ENCODE data around the gene JAKMIP3.

Gene JAKMIP3

DNA sequence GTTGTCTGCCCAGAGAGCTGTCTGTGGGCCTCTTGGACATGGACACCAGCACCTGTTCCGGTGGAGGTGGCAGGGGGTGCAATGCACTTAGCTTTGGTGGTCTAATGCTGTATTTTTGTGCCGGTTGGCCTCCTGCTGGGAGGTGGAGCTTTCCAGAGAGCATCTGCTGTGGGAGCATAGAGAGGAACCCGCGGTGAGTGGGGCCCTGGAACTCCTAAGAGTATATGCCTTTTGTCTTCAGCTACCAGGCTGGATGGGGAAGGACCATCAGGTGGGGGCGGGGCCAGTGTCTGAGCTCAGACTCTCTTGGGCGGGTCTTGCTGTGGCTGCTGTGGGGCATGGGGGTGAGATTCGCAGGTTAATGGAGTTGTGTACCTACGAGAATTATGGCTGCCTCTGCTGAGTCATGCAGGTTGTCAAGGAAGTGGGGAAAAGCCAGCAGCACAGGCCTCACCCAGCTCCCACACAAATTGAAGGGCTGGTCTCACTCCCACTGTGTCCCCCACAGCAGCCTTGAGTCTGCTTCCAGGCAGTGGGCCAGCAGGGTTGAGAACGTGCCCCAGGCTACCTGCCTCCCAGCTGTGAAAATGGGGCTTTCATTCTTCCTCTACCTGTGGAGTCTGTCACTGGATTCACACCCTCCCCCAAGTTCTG lies 29.0 kb downstream of the JAKMIP3 start:
- no peak overlapping the region for H3K4me3 ChIP-seq (ENCODE audit: low read length)
- DNase-seq (ENCODE audit: low read depth, low spot score): peak; percentile 9

DNA sequence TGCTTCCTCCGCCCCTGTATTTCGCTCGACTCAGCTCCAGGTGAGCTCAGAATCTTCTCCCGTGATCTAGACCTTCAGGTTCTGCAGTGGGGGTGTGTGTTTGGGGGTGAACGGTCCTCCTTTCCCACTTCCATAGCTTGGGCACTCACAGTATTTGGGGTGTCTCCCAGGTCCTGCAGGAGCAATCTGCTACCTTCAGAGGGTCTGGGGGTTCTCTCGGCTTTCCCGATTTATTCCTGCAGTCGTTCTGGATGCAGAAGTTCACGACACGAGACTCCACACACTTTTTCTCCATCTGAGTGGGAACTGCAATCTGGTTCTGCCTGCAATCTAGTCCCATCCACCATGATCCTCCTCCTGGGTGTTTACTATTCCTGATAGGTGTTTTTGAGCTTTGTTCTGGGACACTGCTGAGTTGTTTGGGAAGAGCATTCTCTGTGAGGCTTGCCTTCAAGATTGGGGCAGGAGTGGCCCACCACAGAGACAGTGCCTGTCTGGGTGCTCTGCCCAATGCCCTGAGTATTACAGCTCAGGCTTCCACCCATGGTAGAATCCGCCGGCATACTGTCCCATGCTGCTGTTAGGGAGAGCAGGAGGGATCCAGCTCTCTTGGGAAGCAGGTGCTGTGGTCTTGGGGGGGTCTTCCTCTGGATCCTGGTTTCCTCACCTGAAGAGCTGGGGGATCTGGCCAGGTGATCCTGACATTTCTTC lies 29.8 kb downstream of the JAKMIP3 start:
- no peak for DNase-seq (ENCODE audit: low read depth, low spot score)
- H3K4me3 ChIP-seq (ENCODE audit: low read length): no peak overlapping the region

DNA sequence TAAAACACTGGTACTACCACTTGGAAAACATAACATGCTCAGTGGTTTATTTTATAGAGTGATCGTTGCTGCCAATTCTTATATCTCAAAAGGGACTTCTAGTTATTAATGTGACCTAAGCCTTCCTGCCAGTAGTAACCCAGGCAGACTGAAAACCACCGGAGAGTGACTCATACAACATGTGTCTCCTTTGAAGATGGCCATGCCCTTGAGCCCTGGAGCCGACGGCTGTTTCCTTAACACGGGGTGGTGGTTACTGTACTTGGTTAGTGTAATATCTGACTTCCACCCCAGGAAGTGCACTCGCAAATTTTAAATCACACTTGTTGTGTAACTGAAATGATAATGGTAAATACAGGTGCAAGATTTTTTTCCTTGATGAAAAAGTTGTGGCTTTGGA lies 30.5 kb downstream of the JAKMIP3 start:
- no peak overlapping the region for H3K4me3 ChIP-seq (ENCODE audit: low read length)
- peak; percentile 30 for DNase-seq (ENCODE audit: low read depth, low spot score)

DNA sequence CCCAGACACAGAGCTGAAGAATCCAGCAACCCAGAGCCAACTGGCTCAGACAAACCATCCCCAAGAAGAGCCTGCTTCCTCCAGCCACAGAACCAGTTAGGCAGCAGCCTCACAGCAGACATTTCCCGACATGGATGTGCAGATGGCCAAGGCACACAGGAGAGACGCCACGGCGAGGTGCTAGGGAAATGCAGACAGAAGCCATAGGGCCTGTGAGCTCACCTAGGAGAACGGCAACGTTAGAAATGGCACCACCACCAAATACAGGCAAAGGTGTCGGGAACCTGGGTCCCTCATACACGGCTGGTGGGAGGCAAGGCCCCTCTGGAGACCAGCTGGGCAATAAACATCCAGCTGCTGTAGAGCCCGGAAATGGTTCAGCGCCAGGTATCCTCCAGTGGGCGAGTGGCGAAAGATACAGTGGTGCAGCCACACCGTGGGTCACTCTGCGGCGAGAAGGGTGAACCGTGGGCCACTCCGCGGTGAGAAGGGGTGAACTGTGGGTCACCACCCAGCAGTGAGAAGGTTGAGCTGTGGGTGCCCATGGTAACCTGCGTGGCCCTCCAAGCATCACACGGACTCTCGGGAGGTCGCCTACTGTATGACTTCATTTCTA lies 31.2 kb downstream of the JAKMIP3 start:
- no peak overlapping the region for H3K4me3 ChIP-seq (ENCODE audit: low read length)
- no peak for DNase-seq (ENCODE audit: low read depth, low spot score)

DNA sequence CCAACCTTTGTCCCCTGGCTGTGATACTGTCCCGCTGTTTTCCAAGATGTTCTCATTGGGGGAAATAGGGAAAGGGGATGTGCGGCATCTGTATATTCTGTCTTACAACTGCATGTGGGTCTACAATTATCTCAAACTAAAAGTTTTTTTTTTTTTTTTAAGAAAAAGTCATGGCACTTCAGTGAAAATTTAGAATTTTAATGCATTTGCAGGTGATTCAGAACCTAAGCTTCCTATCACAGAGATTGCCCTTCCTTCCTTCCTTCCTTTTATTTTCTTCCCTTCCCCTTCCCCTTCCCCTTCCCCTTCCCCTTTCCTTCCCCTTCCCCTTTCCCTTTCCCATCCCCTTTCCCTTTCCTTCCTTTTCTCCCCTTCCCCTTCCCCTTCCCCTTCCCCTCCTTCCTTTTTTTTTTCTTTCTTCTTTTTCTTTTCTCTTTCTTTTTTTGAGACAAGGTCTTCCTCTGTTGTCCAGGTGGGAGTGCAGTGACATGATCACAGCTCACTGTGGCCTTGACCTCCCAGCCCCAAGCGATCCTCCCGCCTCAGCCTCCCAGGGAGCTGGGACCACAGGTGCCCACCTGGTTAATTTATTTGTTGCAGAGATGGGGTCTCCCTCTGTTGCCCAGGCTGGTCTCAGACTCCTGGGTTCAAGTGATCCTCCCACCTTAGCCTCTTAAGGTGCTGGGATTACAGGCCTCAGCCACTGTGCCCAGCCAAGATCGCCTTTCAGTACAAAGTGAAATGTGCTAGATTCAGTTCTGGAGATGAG lies 32.0 kb downstream of the JAKMIP3 start:
- no peak overlapping the region for H3K4me3 ChIP-seq (ENCODE audit: low read length)
- DNase-seq (ENCODE audit: low read depth, low spot score): no peak

DNA sequence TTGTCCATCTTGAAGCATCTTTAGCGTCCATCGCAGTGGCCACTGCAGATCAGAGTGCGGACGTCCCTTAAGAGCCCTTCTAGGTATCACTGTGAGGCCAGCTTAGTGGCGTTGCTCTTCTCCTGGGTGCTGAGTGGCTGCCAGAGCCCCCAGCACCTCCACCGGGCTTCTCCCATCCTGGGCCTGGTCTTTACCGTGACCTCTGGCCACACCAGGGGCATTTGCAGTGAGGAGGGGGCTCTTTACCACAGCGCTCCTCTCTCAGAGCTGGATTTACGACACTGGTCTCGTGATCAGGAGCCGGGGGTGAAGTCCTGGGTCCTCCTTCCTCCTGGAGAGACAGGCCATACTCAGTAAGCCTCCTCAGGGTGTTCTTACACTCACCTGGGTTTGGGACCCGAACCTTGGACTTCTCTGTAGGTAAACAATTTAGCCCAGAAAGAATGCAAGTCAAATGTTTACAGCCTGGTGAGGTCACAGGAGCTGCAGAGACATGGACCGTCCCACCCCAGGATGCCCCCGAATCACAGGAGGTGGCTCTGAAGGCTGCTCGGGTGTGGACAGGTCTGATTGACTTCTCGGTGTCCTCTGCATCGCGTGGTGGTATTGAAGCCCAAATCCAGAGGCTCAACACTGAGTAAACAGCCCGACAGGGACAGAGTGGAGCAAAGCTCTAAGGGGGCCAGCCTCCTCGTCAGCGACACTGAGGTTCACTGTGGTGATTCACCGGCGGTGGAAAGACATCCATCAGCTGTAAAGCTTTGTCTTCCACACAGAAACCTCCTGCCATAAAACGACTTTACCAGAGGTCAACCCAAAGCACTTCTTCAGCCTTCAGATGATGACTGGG lies 33.0 kb downstream of the JAKMIP3 start:
- no peak overlapping the region for H3K4me3 ChIP-seq (ENCODE audit: low read length)
- DNase-seq (ENCODE audit: low read depth, low spot score): no peak

DNA sequence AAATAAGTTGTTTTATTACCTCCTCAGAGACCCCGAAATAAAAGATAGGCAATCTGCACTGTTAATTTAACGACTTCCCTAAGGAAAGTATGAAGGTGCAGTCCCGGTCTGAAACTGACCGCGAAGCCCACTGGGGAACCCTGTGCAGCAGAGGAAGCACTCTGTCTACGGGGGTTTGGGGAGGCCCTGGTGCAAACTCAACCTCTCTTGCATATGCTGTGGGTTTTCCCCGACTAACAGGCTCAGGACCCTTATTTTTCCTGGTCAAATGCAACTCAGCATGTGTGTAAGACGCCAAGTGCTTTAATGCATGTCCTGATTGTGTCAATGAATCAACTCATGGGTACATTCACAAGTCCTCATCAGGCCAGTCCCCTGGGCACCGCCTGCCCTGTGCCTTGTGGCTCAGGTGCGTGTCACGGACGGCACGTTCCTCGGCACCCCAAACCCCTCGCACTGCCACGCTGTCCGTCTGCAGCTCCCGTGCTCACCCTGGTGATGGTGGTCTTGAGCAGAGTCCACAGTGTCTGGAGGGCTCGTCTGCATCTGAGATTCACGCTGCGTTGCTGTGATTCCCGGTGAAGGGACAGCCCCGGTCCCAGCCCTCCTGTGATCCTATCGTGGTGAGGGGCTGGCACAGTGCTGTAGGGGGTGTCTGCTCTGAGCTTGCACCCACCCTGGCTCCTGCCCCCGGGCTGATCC lies 33.8 kb downstream of the JAKMIP3 start:
- no peak overlapping the region for H3K4me3 ChIP-seq (ENCODE audit: low read length)
- no peak for DNase-seq (ENCODE audit: low read depth, low spot score)

DNA sequence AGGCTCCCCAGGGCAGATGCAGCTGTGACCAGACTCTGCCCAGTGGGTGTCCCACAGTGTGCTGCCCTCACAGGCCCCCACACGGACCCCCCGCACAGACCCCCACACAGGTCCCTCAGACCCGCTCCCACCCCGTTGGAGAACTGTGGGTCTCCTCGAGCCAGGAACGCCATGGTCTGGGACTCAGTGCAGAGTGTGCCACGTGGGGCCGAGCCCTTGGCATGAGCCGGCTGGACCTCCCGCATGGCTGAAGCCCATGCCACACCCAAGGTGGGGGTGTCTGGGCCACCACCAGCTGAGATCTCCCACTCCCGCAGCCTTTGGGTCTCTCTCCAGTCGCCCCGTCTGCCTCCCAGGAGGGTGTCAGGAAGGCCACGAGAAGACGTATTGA lies 34.3 kb downstream of the JAKMIP3 start:
- no peak for DNase-seq (ENCODE audit: low read depth, low spot score)
- no peak overlapping the region for H3K4me3 ChIP-seq (ENCODE audit: low read length)

DNA sequence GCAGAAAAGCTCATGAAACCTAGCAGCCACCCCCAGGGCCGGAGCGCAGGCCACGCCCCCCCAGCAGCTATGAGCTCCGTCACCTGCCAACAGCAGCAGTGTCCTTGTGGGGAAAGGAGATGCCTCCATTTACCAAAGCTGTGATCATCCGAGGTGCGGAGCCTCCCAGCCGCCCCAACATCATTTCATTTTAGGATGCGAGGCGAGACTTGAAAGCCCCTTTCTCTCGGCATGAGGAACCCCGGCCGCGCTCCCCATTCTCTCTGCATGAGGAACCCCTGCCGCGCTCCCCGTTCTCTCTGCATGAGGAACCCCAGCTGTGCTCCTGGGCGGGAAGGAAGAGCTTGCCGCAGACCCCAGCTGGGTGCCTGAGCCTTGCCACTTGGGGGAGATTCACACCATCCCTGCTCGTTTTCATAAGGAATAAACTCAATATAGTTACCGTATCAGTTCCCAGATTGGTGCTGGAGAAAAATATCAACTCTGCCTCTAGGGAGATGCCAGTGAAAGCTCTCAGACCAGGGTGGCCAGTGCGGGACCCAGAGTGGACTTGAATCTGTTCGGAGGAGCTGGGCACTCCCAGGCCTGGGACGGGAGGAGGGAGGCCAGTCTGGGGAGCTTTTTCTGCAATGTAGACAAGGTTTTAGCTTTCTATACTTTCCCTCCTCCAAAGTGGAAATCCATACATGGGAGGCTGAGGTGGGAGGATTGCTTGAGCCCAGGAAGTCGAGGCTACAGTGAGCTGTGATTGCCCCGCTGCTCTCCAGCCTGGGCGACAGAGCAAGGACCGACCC lies 35.0 kb downstream of the JAKMIP3 start:
- H3K4me3 ChIP-seq (ENCODE audit: low read length): no peak overlapping the region

DNA sequence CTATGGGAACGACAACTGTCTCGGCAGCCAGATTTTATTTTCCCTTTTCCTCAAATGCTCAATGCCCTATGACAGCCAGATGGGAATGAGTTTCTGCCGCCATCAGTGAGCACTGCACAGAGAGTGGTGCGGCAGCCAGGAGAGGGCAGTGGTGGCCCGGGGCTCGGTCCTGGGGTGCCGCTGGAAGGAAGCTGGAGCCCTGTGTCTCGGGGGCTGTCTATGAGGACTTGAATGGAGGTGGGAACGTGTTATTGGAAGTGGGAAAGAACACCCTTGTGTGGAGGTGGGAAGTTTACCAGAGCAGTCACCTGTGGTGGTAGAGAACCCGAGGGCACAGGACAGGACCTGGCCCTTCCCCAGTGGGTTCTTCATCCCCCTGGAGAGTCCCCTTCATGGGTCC lies 35.8 kb downstream of the JAKMIP3 start:
- no peak for DNase-seq (ENCODE audit: low read depth, low spot score)

More for the DNA sequence above, 35.0 kb downstream of the JAKMIP3 start:
- no peak for DNase-seq (ENCODE audit: low read depth, low spot score)

DNA sequence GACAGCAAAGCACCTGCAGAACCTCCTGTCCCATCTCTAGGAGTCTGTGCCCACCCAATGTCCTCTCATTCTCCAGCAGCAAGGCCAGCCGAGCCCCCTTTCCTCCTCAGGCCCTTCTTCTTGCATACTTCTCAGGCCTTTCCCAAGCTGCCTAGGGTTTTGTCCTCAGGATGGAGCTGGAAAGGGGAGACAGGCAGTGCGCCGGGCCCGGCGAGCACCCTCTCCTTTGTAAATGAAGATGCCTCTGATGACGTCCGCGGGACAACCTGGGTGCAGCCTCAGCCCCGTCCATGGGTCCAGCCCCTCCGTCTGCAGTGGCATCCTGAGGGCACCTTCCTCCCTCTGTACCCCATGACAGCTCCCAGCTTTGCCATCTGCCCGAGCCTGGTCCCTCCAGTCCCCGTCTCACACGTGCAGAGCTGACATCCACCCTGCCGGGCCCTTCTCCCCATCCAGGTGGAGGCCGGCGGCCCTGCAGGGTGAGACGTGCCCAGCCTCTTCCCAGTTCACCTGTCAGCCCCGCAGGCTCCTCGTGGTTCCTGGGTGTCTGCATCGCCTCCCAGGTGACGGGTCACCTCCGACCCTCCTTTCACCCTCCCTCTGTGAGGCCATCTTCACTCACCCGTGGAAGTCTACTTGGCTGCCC lies 36.4 kb downstream of the JAKMIP3 start:
- H3K4me3 ChIP-seq (ENCODE audit: low read length): no peak overlapping the region
- no peak for DNase-seq (ENCODE audit: low read depth, low spot score)

More for the DNA sequence above, 35.8 kb downstream of the JAKMIP3 start:
- no peak overlapping the region for H3K4me3 ChIP-seq (ENCODE audit: low read length)

DNA sequence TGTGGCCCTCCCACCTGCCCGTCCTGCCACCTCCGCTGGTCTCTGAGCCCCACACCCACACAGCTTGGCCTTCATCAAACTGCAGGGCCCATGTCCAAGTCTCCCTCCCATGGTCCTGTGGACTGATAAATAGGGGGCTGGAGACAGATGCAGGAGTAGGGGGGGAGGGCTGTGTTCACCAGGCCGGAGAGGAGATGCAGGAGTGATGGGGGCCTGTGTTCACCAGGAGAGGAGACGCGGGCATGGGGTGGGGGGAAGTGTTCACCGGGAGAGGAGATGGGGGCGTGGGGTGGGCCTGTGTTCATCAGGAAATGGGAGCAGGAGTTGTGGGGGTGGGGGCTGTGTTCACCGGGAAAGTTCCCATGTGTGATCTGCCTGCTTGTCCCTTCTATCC lies 37.0 kb downstream of the JAKMIP3 start:
- DNase-seq (ENCODE audit: low read depth, low spot score): no peak
- H3K4me3 ChIP-seq (ENCODE audit: low read length): no peak overlapping the region

DNA sequence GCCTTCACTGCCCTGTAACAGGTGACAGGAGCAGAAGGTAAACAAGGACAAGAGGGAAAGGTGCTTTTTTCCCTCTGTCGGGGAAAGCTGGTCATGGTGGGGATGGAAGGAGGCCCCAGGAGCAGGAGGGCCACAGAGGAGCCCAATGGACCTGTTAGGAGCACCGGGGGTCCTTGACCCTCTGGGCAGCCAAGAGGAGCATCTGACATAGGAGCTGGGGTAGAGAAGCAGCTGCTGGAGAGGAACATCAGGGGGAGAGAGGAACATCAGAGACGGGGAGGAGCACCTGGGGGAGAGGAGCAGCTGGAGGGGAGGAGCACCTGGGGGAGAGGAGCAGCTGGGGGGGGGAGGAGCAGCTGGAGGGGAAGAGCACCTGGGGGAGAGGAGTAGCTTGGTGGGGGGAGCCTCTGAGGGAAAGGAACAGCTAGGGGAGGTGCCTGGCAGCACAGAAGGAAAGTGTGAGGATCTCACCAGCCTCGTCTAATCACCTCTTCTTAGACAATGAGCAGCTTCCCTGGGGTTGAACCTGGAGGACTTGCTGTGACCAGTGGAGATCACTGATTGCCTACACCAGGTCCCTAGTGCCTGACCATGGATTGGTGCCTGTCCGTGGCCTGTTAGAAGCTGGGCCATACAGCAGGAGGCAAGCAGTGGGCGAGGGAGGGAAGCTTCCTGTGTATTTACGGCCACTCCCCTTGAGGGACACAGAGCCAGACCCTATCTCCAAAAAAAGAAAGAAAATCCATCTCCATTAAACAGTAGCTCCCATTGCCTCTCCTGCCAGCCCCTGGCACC lies 37.6 kb downstream of the JAKMIP3 start:
- DNase-seq (ENCODE audit: low read depth, low spot score): no peak
- no peak overlapping the region for H3K4me3 ChIP-seq (ENCODE audit: low read length)

DNA sequence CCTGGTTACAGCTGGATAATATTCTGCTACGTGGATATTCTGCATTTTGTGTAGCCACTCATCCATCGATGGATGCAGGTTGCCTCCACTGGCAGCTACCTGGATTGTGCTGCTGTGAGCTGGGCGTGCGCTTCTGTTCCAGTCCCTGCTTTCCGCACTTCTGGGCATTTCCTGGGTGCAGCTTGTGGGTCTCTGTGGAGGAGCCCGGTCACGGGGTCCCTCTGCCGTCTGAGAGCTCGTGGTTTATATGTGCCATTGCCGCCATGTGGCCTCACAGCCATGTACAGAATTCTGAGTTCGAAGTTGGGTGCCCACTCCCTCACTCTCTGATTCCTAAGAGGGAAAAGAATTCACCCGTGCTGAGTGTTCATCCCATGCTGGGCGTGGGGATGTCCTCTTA lies 38.3 kb downstream of the JAKMIP3 start:
- DNase-seq (ENCODE audit: low read depth, low spot score): no peak
- no peak overlapping the region for H3K4me3 ChIP-seq (ENCODE audit: low read length)

DNA sequence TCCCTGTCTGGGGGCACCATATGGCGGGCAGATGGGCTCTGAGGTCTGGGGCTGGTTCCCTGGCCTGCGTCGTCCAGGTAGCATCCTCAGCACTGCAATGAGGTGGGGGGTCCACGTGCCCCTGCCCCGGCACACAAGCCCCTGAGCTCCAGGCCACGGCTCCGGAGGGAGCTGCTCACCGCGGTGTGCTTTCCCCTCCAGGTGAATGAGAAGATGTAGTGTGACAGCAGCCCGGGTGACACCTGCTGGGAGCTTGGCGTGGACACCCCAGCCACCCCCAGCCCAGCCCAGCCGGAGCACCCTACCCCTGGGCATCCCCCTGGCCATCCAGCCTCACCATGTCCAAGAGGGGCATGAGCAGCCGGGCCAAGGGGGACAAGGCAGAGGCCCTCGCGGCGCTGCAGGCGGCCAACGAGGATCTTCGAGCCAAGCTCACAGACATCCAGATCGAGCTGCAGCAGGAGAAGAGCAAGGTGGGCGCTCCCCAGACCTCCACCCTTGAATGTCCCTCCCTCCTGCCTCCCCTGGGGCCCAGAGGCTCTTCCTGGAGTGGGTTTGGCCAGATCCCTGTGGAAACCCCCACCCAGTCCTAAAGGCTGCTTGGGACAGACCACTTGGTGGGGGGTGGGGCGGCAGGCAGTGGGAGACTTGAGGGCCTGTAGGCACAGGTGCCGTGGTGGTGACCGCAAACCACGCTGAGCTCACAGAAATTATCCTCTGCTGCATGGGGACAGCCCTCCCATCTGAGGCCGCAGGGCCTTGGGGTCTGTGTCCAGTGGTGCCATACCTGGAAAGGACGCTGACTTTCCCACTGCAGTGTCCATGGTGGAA lies 38.9 kb downstream of the JAKMIP3 start:
- DNase-seq (ENCODE audit: low read depth, low spot score): no peak
- no peak overlapping the region for H3K4me3 ChIP-seq (ENCODE audit: low read length)
